T-helper 1 cell (primary cell): ENCODE measurements around the gene ZNF329.

ENCODE experiments used
- DNase-seq, 5 donors: peaks; one replicate each; pipeline ENCODE4 v3.0.0-alpha.2; 2012 to 2020

The ZNF329 gene

GRCh38 chr19:58118979-58119733, 31.4 kb downstream of the ZNF329 start:
- no peak for DNase-seq

- DNase-seq = no peak
Measured at GRCh38 chr19:58117841-58118575, 32.6 kb downstream of the ZNF329 start.

- DNase-seq = no peak
Measured at GRCh38 chr19:58108546-58108817, 42.1 kb downstream of the ZNF329 start.

- no peak for DNase-seq
Measured at GRCh38 chr19:58107778-58108545, 42.6 kb downstream of the ZNF329 start.

- DNase-seq = no peak
Measured at GRCh38 chr19:58098682-58098998, 51.9 kb downstream of the ZNF329 start.

GRCh38 chr19:58097781-58098681, 52.6 kb downstream of the ZNF329 start, which contains the start of gene ZSCAN18:
ZSCAN18 (minus strand) TSS chr19:58098231; CDS start chr19:58090267, 7,964 bp downstream.
- peak; percentile 79 to 98 (median 95) for DNase-seq

- no peak for DNase-seq
Measured at GRCh38 chr19:58097349-58097748, 53.2 kb downstream of the ZNF329 start.

DNA sequence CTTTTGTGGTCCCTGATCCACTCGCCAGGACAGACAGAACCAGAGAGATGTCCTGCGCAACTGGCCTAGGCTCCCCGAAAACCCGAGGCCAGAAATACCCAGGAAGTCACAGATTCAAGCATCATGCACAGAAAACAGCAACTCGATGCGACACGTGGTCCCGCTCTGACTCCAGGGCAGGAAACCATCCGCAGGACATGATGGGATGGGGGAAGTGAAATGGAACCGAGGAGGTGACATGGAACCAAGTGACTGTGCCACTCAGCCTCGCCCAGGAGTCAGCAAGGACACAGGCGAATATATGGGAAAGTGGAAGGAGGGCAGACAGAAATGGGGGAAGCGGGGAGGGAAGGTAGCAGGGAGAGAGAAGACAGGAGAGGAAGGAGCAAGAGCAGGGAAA, 53.7 kb downstream of the ZNF329 start:
- no peak for DNase-seq

DNA sequence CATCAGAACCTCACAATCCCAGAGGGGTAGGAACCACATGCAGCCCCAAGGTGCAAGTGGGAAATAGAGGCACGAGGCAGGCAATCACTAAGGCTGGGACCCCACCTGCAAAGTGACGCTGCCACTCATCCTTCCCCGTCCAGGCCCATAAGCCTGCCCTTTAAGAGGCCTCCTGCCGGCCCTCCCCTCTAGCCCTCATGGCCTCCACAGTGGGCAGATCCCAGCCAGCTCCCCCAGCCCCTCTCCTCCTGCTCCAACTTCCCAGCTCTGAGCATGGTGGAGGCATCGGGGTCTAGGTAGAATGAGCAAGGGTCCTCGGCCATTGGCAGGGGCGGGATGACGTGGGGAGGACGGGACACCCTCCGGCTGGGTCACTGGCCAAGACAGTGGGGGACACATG, 55.3 kb downstream of the ZNF329 start:
- no peak for DNase-seq

- no peak for DNase-seq
Measured at GRCh38 chr19:58093071-58093470, 57.5 kb downstream of the ZNF329 start.

DNA sequence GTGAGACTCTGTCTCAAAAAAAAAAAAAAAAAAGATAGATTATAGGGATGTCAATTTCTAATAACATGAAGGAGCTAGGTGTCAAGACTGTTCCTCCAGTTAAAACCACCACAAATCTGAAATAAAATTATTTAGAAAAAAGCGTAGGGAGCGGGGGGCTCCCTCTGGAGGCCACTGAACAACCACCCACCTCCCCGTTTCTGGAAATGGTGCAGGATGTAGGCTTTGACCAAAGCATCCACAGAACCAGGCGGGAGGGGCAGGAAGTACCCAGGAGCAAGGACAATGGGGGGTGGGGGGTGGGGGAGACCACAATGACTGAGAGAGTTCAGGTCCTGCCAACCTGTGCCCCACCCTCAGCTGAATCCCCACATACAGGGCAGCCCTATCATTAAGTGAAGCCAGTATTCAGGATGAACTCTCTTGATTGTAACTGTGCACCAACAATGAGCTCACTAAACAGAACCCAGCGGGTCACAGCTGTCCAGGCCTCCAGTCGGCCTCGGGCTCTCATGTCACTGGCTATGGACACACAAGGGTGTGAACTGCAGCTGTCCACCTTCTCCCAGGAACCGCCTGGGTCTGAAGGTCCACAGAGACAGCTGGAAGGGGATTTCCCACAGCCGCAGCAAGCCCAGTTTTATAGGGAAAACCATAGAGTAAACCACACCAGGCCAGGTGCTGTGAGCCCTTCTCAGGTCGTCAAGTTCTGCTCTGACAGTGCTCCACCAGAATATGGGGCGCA, 59.2 kb downstream of the ZNF329 start:
- DNase-seq = no peak

DNA sequence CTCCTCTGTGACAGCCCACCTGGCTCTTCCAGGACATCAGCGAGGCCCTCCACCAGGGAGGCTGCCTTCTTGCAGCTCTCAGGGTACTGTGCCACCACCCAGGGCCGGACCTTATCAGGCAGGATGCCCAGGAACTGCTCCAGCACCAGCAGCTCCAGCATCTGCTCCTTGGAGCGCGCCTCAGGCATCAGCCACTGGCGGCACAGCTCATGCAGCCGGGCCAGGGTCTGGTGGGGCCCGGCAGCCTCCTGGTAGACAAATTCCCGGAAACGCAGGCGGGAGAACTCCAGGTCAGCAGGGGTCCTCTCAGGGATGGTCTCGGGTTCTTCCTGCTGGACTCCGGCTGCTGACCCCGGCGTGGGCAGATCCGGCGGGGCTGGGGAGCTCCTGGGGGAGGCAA, 60.7 kb downstream of the ZNF329 start:
- no peak for DNase-seq

- DNase-seq = no peak
Measured at GRCh38 chr19:58088521-58089052, 62.0 kb downstream of the ZNF329 start.

DNA sequence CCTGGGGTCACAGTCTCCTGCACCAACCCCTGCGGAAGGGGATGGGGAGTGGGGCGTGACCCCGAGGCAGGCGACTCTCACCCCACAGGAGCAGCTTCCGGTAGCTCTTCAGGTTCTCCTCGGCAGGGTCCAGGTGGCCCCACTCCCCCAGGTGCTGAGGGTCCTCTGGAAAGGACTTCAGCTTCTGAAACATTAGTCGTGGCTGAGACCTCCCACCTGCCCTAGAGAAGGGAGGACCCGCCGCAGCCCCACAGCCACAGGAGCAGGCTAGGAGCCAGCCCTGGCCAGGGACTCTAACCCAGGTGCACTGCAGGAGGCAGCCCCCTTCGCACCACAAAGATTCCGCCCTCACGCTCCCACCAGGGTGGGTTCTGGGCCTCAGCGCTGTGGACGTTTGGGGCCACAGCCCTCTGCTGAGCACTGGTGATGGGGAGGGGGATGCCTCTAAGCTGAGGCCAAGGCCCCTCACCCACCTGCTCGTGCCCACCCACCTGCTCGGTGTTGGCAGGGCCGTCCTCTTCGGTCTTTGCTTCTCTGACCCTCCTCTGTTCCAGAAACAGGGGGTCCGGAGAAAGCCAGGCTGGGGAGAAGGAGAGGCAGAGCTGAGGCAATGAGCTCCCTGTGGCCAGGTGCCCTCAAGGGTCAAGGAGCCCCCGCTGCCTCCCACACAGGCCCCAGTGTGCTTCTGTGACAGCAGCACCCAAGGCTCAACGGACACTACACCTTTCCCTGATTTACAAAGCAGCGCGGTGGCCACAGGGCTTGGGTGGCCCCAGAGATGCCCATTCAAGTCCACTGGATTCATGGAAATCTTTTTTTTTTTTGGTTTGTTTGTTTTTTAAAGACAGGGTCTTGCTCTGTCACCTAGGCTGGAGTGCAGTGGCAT, 63.5 kb downstream of the ZNF329 start:
- DNase-seq = no peak

GRCh38 chr19:58085348-58085875, 65.2 kb downstream of the ZNF329 start:
- DNase-seq = no peak

DNA sequence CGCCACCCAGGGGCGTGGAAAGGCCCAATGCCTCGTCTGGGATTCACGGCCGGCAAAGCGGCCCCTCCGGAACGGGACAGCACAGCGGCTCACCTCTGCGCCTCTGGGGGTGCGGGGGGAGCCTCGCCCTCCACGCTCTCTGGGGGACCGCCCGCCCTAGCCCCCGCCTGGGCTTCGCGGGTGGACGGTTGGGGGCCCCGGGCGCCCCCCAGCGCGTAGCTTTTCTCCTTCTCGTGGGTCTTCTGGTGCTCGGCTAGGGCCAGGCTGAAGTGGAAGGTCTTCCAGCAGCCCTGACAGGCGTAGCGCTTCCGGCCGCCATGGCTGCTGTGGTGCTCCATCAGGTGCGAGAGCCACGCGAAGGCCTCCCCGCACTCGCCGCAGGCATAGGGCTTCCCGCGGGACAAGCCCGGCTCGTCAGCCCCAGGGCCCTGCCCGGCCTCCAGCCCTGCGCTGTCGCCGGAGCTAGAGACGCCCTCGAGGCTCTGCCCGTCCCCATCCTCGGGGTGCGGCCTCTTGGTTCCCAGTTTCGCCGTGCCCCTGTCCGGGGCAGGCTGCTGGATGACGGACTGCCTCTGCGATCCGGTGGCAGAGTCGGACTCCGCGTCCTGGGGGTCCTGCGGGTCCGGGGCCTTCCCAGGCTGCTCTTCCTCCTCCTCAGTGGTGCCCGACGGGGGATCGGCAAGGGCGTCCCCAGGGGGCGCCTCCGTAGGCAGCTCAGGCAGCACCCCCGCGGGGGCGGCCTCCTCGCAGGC, 65.8 kb downstream of the ZNF329 start:
- DNase-seq = no peak

DNA sequence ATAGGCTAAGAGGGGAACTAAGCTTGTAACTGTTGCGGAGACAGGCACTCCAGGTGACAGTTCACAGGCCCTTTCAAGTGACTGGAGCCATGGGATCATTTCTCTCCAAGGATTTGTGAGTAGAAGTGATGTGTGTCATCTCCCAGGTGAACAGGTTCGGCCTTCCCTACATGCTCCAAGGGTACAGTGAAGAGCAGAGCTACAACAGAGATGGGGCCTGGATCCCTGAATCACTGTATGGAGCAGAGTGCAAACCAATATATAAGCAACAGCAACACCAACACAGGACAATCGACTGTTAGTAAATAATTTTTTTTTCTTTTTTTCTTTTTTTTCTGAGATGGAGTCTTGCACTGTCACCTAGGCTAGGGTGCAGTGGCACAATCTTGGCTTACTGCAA, 67.6 kb downstream of the ZNF329 start:
- no peak for DNase-seq

GRCh38 chr19:58079792-58080191, 70.8 kb downstream of the ZNF329 start:
- no peak for DNase-seq
